ENCODE measurements around the gene JAZF1. TPM values are rescaled to one million over a fixed set of nuclear protein-coding genes. Genes with fewer than 3 reads are reported as not detected.

The JAZF1 gene
- total RNA-seq, 4 donors from 2014 or later: 27.8 to 36.5 (median 30.5) TPM

DNA sequence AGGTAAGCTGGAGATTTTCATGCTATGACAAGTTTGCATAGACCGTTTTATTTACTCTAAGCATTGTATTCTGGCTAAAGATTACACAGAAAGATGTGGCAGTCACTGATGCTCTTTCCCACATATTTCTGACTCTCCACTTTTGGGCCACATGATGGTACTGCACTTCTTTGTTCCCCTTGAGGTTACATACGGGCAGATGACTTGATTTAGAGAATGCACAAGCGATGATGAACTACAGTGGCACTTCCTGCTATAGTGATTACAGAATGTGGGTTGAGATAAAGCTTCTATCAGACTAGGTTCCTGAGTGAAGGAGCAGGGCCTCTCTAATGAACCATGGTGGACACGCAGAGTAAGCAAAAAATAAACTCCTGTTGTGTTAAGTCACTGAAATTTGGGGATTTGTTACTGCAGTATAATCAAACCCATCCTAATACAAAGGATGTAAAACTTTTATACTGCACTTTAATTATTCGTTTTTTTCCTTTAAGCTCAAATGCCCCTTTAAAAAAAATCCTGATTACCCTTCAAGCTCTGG is 262.8 kb downstream of the JAZF1 start:
- no peak for ATAC-seq
- TF ChIP-seq POLR2AphosphoS5 (IDR thresholded peaks at IDR 0.05): no peak
- no peak for TF ChIP-seq EP300 (IDR thresholded peaks at IDR 0.05)
- TF ChIP-seq, protein P1, sequence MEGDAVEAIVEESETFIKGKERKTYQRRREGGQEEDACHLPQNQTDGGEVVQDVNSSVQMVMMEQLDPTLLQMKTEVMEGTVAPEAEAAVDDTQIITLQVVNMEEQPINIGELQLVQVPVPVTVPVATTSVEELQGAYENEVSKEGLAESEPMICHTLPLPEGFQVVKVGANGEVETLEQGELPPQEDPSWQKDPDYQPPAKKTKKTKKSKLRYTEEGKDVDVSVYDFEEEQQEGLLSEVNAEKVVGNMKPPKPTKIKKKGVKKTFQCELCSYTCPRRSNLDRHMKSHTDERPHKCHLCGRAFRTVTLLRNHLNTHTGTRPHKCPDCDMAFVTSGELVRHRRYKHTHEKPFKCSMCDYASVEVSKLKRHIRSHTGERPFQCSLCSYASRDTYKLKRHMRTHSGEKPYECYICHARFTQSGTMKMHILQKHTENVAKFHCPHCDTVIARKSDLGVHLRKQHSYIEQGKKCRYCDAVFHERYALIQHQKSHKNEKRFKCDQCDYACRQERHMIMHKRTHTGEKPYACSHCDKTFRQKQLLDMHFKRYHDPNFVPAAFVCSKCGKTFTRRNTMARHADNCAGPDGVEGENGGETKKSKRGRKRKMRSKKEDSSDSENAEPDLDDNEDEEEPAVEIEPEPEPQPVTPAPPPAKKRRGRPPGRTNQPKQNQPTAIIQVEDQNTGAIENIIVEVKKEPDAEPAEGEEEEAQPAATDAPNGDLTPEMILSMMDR (IDR thresholded peaks at IDR 0.05): no peak
- TF ChIP-seq POLR2A (IDR thresholded peaks at IDR 0.05): no peak
- no peak overlapping the region for H3K27ac ChIP-seq
- H3K36me3 ChIP-seq: no peaks in the 10 kb centered on the region
- no peak overlapping the region for H3K4me3 ChIP-seq
- no peaks in the 10 kb centered on the region for H3K9me3 ChIP-seq
- no peaks in the 10 kb centered on the region for H3K27me3 ChIP-seq
- H3K4me1 ChIP-seq: peaks cover 0 to 27% (median 2%) of the 10 kb centered on the region in 3 donors
- 81 to 82% methylated on average over 4 to 5 of the region's 5 CpGs for WGBS, 2 donors (ENCODE audit: low coverage in 1 of 2)

DNA sequence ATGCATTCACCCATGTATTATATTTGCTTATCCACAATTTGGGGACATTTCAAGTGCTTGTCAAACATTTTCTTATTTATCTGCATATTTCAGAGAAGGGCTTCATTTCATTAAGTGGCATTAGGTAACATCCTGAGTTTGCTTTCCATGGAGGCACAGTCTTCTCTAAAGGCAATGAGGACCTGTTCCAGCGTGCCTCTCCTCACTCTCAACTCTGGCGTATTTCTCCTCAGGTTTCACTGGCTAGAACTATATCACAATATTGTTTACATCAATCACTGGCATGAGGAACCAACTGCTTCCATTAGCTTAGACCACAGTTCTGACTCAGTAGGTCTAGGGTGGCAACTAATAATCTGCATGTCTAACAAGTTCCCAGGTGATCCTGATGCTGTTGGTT is 263.5 kb downstream of the JAZF1 start:
- Histone ChIP-seq H3K27ac (no peak overlapping the region), H3K9me3 (no peaks in the 10 kb centered on the region), H3K27me3 (no peaks in the 10 kb centered on the region), H3K4me1 (peaks cover 0 to 27% (median 2%) of the 10 kb centered on the region in 3 donors), H3K36me3 (no peaks in the 10 kb centered on the region), H3K4me3 (no peak overlapping the region)
- ATAC-seq: no peak
- WGBS, 2 donors (ENCODE audit: low coverage in 1 of 2): 77 to 88% methylated on average over 2 of the region's 2 CpGs
- TF ChIP-seq POLR2A (IDR thresholded peaks at IDR 0.05): no peak
- TF ChIP-seq EP300 (IDR thresholded peaks at IDR 0.05): no peak
- TF ChIP-seq POLR2AphosphoS5 (IDR thresholded peaks at IDR 0.05): no peak
- TF ChIP-seq, protein P1 (IDR thresholded peaks at IDR 0.05): no peak

DNA sequence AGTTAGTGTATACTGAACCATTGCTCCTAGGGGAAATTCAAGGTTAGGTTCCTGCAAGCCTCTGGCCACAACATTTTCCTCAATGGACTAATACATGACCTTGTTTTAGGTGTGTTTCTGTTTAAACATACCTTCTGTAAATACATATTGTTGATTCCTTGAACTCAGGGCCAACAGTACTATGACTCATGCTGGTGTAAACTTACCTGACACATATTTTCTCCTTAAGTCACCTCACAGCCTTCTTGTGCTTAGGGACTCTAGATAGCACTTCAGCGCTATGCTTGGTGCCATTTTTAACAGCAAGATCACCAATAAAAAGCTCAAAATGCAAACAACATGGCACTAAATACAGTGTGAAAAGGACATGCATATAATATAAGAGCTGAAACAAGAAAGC is 264.2 kb downstream of the JAZF1 start:
- Histone ChIP-seq H3K27me3 (no peaks in the 10 kb centered on the region), H3K27ac (no peak overlapping the region), H3K36me3 (no peaks in the 10 kb centered on the region), H3K9me3 (no peaks in the 10 kb centered on the region), H3K4me1 (peaks cover 0 to 24% (median 1%) of the 10 kb centered on the region in 3 donors), H3K4me3 (no peak overlapping the region)
- WGBS, 2 donors (ENCODE audit: low coverage in 1 of 2): 93 to 100% methylated on average over 1 of the region's 1 CpG
- TF ChIP-seq POLR2AphosphoS5 (IDR thresholded peaks at IDR 0.05) (no peak), EP300 (IDR thresholded peaks at IDR 0.05) (no peak), POLR2A (IDR thresholded peaks at IDR 0.05) (no peak)
- TF ChIP-seq, protein P1 (IDR thresholded peaks at IDR 0.05): no peak
- ATAC-seq: no peak

DNA sequence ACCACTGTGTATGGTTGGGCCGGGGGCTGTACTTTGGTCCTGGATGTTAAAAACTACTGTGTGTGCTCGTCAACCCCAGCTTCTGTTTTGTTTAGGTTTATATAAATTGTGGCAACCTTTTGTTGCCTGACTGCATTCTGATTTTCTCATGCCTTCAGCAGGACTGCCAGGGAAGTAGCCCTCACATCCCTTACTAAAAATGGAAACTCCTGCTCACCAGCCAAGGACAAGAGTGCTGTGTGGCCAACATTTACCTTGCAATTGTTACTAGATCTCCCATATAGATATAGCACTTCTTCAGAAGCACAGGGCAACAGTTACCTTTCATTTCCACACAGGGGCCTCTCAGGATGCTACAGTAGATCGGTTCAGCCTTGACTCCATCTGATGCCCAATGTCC is 266.2 kb downstream of the JAZF1 start:
- Histone ChIP-seq H3K27ac (no peak overlapping the region), H3K4me1 (peaks cover 0 to 15% (median 0%) of the 10 kb centered on the region in 3 donors), H3K36me3 (no peaks in the 10 kb centered on the region), H3K9me3 (no peaks in the 10 kb centered on the region), H3K27me3 (no peaks in the 10 kb centered on the region), H3K4me3 (no peak overlapping the region)
- WGBS, 2 donors (ENCODE audit: low coverage in 1 of 2): 33 to 90% methylated on average over 1 to 2 of the region's 3 CpGs
- no peak for TF ChIP-seq EP300 (IDR thresholded peaks at IDR 0.05)
- no peak for TF ChIP-seq POLR2A (IDR thresholded peaks at IDR 0.05)
- no peak for TF ChIP-seq POLR2AphosphoS5 (IDR thresholded peaks at IDR 0.05)
- TF ChIP-seq, protein P1 (IDR thresholded peaks at IDR 0.05): no peak
- no peak for ATAC-seq

DNA sequence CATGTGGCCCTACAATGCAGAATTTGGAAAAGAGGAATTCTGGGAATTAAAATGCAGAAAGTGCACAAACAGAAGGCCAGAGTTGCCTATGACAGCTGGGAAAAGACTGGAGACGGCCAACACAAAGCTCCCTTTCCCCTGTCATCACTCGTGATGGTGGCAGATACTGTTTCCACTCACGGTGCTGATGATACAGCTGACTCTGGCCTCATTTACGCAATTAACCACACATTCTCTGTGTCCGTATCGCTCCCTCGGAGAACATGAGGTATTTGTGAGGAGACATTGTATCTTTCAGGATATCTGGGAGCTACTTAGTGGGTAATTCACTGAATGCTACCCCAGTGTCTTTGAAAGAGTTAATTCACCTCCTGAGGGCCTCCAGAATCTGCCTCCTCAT is 267.8 kb downstream of the JAZF1 start:
- WGBS, 2 donors (ENCODE audit: low coverage in 1 of 2): 80 to 93% methylated on average over 4 to 7 of the region's 7 CpGs
- H3K27me3 ChIP-seq: no peaks in the 10 kb centered on the region

More for the DNA sequence above, 267.8 kb downstream of the JAZF1 start:
- H3K4me1 ChIP-seq: peaks cover 0 to 12% (median 0%) of the 10 kb centered on the region in 3 donors
- no peaks in the 10 kb centered on the region for H3K36me3 ChIP-seq
- no peak overlapping the region for H3K4me3 ChIP-seq
- H3K9me3 ChIP-seq: no peaks in the 10 kb centered on the region
- ATAC-seq: no peak
- TF ChIP-seq POLR2A (IDR thresholded peaks at IDR 0.05): no peak
- TF ChIP-seq POLR2AphosphoS5 (IDR thresholded peaks at IDR 0.05): no peak
- TF ChIP-seq EP300 (IDR thresholded peaks at IDR 0.05): no peak
- TF ChIP-seq, protein P1 (IDR thresholded peaks at IDR 0.05): no peak
- no peak overlapping the region for H3K27ac ChIP-seq

Measured in gastroesophageal sphincter (tissue), 4 donors.